H1 (cell line): Measurements from ENCODE around the gene ZNF524. TPM values are rescaled to one million over a fixed set of nuclear protein-coding genes. Genes with fewer than 3 reads are reported as not detected.

ENCODE experiments used
- BACH1 ChIP-seq: IDR thresholded peaks from 2 replicates; pipeline ENCODE4 v1.6.1; 2012; ENCODE audit warnings: low read length, improper control_type of control experiment
- EGR1 ChIP-seq: IDR thresholded peaks from 2 replicates; pipeline ENCODE4 v1.6.1; 2011; ENCODE audit warnings: low read depth, low read length, borderline replicate concordance
- FOSL1 ChIP-seq: IDR thresholded peaks from 2 replicates; pipeline ENCODE4 v1.6.1; 2011; ENCODE audit warnings: mild to moderate bottlenecking, low read depth, low read length, moderate library complexity; ENCODE audit not compliant: insufficient read depth
- SIN3A ChIP-seq, 2 experiments: IDR thresholded peaks in 1 of 2; conservative IDR thresholded peaks in 1 of 2; 2 replicates each; pipeline ENCODE4 v1.6.1; 2011 to 2012; ENCODE audit warnings: low read length in 2 of 2, improper control_type of control experiment in 1 of 2, low read depth in 1 of 2, mild to moderate bottlenecking in 1 of 2
- TAF1 ChIP-seq: IDR thresholded peaks from 2 replicates; pipeline ENCODE4 v1.6.1; 2011; ENCODE audit warnings: mild to moderate bottlenecking, low read depth, low read length
- ZNF274 ChIP-seq: IDR thresholded peaks from 2 replicates; pipeline ENCODE4 v1.7.0; 2012; ENCODE audit warnings: low read length, borderline replicate concordance; ENCODE audit errors: extremely low read depth
- polyA plus RNA-seq, 7 experiments: library from polyadenylated mRNA; depleted of rRNA in 3 of 7; stranded (reverse) in 5 of 7; unstranded in 2 of 7; fragments of >200 nt in 5 of 7; fragments of 200-250 nt in 2 of 7; gene quantifications; 1 replicate in 5 of 7; 2 replicates in 1 of 7; 4 replicates in 1 of 7; pipeline versions ENCODE4 v1.2.1 to v1.2.3, GENCODE V29; 2011 to 2013; ENCODE audit warnings: missing spikeins in 2 of 7, mixed read lengths in 2 of 7
- total RNA-seq: library from RNA; stranded (reverse); fragmentation: NEBNext Ultra II Directional; extraction: Animal tissue kit (Norgen Biotek cat#: 25700); gene quantifications from 2 replicates; pipeline ENCODE4 v1.2.1, GENCODE V29; 2021
- TF ChIP-seq, protein P1 (sequence below): fragments of 300-600 bp; sonication (generic); IDR thresholded peaks from 2 replicates; pipeline ENCODE4 v1.7.1; 2012; ENCODE audit warnings: low read length, moderate library complexity, mild to moderate bottlenecking, inconsistent platforms; ENCODE audit not compliant: insufficient replicate concordance
- TF ChIP-seq, protein P2 (sequence below): IDR thresholded peaks from 2 replicates; pipeline ENCODE4 v1.6.1; 2011; ENCODE audit warnings: low read length, improper control_type of control experiment

ZNF524 gene
- total and polyA plus RNA-seq, 2 of the 8 experiments (the other 6 are each of a cell fraction or from before 2014, with no cell fraction given), result 4.4 to 4.7 TPM

DNA sequence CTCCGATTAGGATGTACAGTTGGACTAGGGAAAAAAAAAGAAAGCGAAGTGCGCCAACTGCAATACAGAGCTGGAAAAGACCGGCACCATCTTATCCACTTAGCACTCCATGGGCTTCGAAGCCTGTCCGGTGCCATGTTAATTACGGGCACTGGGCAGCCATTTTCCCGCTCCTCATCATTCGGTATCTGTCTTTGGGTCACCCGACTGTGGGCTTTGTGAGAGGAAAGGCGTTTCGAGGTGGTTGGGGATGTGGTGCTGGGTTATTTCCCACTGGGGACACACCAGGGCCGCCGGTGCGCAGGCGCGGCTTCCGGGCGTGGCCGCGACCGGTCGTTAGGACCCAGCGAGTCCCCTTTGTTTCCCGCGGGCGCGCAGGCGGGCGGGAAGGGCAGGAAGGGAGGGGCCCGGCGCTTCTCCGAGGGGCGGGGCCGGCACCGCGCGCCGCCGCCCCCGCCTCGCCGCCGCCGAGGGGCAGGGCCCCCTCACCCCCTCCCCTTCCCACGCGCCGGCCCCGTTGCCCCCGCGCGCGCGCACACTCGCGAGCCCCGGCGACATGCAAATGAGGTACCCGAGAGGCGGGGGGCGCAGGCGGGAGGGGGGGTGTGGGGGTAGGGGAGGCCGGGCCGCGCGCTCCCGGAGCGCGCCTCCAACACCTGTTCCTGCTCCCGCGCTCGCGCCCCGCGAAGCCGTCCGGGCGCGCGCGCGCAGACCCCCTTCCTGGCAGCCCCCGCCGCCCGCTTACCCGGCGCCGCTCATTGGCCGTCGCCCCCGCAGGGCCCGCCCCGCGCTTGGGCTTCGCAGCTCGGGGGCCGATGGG lies at the start of gene ZNF524 (continued):
- TF ChIP-seq, protein P1, sequence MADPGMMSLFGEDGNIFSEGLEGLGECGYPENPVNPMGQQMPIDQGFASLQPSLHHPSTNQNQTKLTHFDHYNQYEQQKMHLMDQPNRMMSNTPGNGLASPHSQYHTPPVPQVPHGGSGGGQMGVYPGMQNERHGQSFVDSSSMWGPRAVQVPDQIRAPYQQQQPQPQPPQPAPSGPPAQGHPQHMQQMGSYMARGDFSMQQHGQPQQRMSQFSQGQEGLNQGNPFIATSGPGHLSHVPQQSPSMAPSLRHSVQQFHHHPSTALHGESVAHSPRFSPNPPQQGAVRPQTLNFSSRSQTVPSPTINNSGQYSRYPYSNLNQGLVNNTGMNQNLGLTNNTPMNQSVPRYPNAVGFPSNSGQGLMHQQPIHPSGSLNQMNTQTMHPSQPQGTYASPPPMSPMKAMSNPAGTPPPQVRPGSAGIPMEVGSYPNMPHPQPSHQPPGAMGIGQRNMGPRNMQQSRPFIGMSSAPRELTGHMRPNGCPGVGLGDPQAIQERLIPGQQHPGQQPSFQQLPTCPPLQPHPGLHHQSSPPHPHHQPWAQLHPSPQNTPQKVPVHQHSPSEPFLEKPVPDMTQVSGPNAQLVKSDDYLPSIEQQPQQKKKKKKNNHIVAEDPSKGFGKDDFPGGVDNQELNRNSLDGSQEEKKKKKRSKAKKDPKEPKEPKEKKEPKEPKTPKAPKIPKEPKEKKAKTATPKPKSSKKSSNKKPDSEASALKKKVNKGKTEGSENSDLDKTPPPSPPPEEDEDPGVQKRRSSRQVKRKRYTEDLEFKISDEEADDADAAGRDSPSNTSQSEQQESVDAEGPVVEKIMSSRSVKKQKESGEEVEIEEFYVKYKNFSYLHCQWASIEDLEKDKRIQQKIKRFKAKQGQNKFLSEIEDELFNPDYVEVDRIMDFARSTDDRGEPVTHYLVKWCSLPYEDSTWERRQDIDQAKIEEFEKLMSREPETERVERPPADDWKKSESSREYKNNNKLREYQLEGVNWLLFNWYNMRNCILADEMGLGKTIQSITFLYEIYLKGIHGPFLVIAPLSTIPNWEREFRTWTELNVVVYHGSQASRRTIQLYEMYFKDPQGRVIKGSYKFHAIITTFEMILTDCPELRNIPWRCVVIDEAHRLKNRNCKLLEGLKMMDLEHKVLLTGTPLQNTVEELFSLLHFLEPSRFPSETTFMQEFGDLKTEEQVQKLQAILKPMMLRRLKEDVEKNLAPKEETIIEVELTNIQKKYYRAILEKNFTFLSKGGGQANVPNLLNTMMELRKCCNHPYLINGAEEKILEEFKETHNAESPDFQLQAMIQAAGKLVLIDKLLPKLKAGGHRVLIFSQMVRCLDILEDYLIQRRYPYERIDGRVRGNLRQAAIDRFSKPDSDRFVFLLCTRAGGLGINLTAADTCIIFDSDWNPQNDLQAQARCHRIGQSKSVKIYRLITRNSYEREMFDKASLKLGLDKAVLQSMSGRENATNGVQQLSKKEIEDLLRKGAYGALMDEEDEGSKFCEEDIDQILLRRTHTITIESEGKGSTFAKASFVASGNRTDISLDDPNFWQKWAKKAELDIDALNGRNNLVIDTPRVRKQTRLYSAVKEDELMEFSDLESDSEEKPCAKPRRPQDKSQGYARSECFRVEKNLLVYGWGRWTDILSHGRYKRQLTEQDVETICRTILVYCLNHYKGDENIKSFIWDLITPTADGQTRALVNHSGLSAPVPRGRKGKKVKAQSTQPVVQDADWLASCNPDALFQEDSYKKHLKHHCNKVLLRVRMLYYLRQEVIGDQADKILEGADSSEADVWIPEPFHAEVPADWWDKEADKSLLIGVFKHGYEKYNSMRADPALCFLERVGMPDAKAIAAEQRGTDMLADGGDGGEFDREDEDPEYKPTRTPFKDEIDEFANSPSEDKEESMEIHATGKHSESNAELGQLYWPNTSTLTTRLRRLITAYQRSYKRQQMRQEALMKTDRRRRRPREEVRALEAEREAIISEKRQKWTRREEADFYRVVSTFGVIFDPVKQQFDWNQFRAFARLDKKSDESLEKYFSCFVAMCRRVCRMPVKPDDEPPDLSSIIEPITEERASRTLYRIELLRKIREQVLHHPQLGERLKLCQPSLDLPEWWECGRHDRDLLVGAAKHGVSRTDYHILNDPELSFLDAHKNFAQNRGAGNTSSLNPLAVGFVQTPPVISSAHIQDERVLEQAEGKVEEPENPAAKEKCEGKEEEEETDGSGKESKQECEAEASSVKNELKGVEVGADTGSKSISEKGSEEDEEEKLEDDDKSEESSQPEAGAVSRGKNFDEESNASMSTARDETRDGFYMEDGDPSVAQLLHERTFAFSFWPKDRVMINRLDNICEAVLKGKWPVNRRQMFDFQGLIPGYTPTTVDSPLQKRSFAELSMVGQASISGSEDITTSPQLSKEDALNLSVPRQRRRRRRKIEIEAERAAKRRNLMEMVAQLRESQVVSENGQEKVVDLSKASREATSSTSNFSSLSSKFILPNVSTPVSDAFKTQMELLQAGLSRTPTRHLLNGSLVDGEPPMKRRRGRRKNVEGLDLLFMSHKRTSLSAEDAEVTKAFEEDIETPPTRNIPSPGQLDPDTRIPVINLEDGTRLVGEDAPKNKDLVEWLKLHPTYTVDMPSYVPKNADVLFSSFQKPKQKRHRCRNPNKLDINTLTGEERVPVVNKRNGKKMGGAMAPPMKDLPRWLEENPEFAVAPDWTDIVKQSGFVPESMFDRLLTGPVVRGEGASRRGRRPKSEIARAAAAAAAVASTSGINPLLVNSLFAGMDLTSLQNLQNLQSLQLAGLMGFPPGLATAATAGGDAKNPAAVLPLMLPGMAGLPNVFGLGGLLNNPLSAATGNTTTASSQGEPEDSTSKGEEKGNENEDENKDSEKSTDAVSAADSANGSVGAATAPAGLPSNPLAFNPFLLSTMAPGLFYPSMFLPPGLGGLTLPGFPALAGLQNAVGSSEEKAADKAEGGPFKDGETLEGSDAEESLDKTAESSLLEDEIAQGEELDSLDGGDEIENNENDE, result no peak
- TF ChIP-seq EGR1 (peak; percentile 83), FOSL1 (peak; percentile 95), TAF1 (peak; percentile 65; the same call in 1 of the 2 replicates), SIN3A (conservative IDR thresholded peaks at IDR 0.05 in 1 of 2, IDR thresholded peaks at IDR 0.05 in 1 of 2; ENCODE audit: low read depth in 1 of 2, low read length in 2 of 2) (no peak), BACH1 (peak; percentile 76), ZNF274 (no peak)
- TF ChIP-seq, protein P2, sequence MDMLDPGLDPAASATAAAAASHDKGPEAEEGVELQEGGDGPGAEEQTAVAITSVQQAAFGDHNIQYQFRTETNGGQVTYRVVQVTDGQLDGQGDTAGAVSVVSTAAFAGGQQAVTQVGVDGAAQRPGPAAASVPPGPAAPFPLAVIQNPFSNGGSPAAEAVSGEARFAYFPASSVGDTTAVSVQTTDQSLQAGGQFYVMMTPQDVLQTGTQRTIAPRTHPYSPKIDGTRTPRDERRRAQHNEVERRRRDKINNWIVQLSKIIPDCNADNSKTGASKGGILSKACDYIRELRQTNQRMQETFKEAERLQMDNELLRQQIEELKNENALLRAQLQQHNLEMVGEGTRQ, result no peak
